ENCODE measurements around the gene SPECC1L. TPM values are rescaled to one million over a fixed set of nuclear protein-coding genes. Genes with fewer than 3 reads are reported as not detected.

SPECC1L gene
- total and polyA plus RNA-seq, 2 of the 8 experiments (the other 6 are each of a cell fraction or from before 2014, with no cell fraction given): 15.7 to 61.6 TPM

- peaks cover 0 to 3% of the 10 kb centered on the region in 2 experiments for H4K20me1 ChIP-seq (replicated peaks in 1 of 2; ENCODE audit: control insufficient read depth in 1 of 2, insufficient read depth in 2 of 2, low read length in 2 of 2)
- no peak overlapping the region for H3K4me3 ChIP-seq (ENCODE audit: extremely low read depth in 1 of 4, insufficient read depth in 2 of 4, low read depth in 3 of 4, low read length in 4 of 4)
- no peak overlapping the region for H4K5ac ChIP-seq (ENCODE audit: insufficient read length, low read depth, low read length)
- no peaks in the 10 kb centered on the region for H3K79me2 ChIP-seq (ENCODE audit: control insufficient read depth in 1 of 2, insufficient read depth in 2 of 2, low read length in 2 of 2)
- H3K23me2 ChIP-seq (ENCODE audit: low read depth, low read length): no peaks in the 10 kb centered on the region
- no peak overlapping the region for H2BK15ac ChIP-seq (ENCODE audit: low read length)
- CTCF ChIA-PET (ENCODE audit: partially characterized antibody): interaction anchor here (1.7 kb wide), 1 partner anchor 71 kb away, joined by 4 read pairs; no protein-coding TSS in a partner anchor
- no peaks in the 10 kb centered on the region for H3K4me1 ChIP-seq (replicated peaks in 1 of 4; ENCODE audit: control insufficient read depth in 3 of 4, insufficient read depth in 4 of 4, low read length in 3 of 4)
- POLR2A ChIA-PET (ENCODE audit: partially characterized antibody): interaction anchor here (0.9 to 1.2 kb wide), 2 partner anchors 19 to 131 kb away, joined by 3 to 4 read pairs; no protein-coding TSS in a partner anchor
- H3K9me3 ChIP-seq (ENCODE audit: insufficient read depth in 2 of 2, low read depth in 1 of 2, low read length in 1 of 2): peaks cover 3 to 5% of the 10 kb centered on the region in 2 experiments; a peak in 2 of 4 replicates
- H2AFZ ChIP-seq (ENCODE audit: low read length): no peak overlapping the region
- no peak overlapping the region for H3K9ac ChIP-seq (replicated peaks in 1 of 4; ENCODE audit: extremely low read depth in 1 of 4, low read depth in 3 of 4, low read length in 3 of 4)
- no peak overlapping the region for H3K4ac ChIP-seq (replicated peaks; ENCODE audit: insufficient read length, low read depth, low read length)
- H4K8ac ChIP-seq (ENCODE audit: extremely low read depth, insufficient read depth, low read length): no peak overlapping the region
- H3K18ac ChIP-seq (ENCODE audit: extremely low read depth, low read length): no peak overlapping the region
- H3K79me1 ChIP-seq (ENCODE audit: low read depth, low read length): no peaks in the 10 kb centered on the region
- H2BK12ac ChIP-seq (ENCODE audit: low read depth, low read length): no peak overlapping the region
- WGBS, 2 experiments (ENCODE audit: extremely low coverage in 1 of 2, insufficient coverage in 1 of 2, insufficient read length in 1 of 2, insufficient replicate concordance in 2 of 2, low coverage in 1 of 2, low lambda C conversion rate in 2 of 2, missing lambda C conversion rate in 1 of 2): 94% methylated on average over 4 of the region's 4 CpGs; no CpG with 5 or more reads in 1 of the 2 experiments
- no peaks in the 10 kb centered on the region for H3K27me3 ChIP-seq (replicated peaks in 1 of 4; ENCODE audit: control insufficient read depth in 3 of 4, extremely low read depth in 1 of 4, insufficient read depth in 3 of 4, low read length in 3 of 4)
- no peak overlapping the region for H3K56ac ChIP-seq (replicated peaks; ENCODE audit: insufficient read length, low read depth, low read length)
- H3K36me3 ChIP-seq (ENCODE audit: control insufficient read depth in 2 of 4, insufficient read depth in 4 of 4, low read length in 3 of 4): peaks cover 4 to 48% (median 31%) of the 10 kb centered on the region in 4 experiments; a peak in 7 of 8 replicates
- H3K4me2 ChIP-seq (ENCODE audit: insufficient read depth in 1 of 2, low read depth in 2 of 2, low read length in 2 of 2): no peak overlapping the region
- FAIRE-seq (no peak), DNase-seq (ENCODE audit: low read depth in 1 of 2, low spot score in 2 of 2) (no peak)
- no peak overlapping the region for H2AK5ac ChIP-seq (ENCODE audit: low read depth, low read length)
- H4K91ac ChIP-seq (replicated peaks; ENCODE audit: insufficient read length, low read length): no peak overlapping the region
- no peak overlapping the region for H3K23ac ChIP-seq (ENCODE audit: insufficient read length)
- H2BK20ac ChIP-seq (ENCODE audit: low read length): no peak overlapping the region
- H3K14ac ChIP-seq (ENCODE audit: insufficient read length): no peak overlapping the region
- H2BK120ac ChIP-seq (replicated peaks; ENCODE audit: low read depth, low read length): no peak overlapping the region
- H2BK5ac ChIP-seq (ENCODE audit: low read depth, low read length): no peak overlapping the region
- no peak overlapping the region for H3K27ac ChIP-seq (ENCODE audit: low read depth, low read length)
- no peak for TF ChIP-seq RBBP5 (IDR thresholded peaks at IDR 0.05; ENCODE audit: borderline replicate concordance, low read depth, low read length)
- TF ChIP-seq USF2 (IDR thresholded peaks at IDR 0.05; ENCODE audit: low read length): no peak
- TF ChIP-seq CTCF (IDR thresholded peaks at IDR 0.05; ENCODE audit: control extremely low read depth in 1 of 3, insufficient read depth in 1 of 3, low read depth in 1 of 3, low read length in 3 of 3): no peak
- TF ChIP-seq ATF2 (IDR thresholded peaks at IDR 0.05; ENCODE audit: low read length): no peak
- no peak for TF ChIP-seq CBX5 (IDR thresholded peaks at IDR 0.05; ENCODE audit: low read depth, low read length)
- no peak for TF ChIP-seq SIRT6 (IDR thresholded peaks at IDR 0.05; ENCODE audit: low read length)
- no peak for TF ChIP-seq TEAD4 (IDR thresholded peaks at IDR 0.05; ENCODE audit: low read depth, low read length)
- TF ChIP-seq KDM4A (IDR thresholded peaks at IDR 0.05; ENCODE audit: low read depth, low read length, severe bottlenecking): no peak
These were observed 80.0 kb downstream of the SPECC1L start for GRCh38 chr22:24350627-24351026.
